ENCODE measurements around the gene ALKBH6. TPM values are rescaled to one million over a fixed set of nuclear protein-coding genes. Genes with fewer than 3 reads are reported as not detected.
"Not testable (repeated sequence)": the region's sequence is repeated elsewhere in the genome, so short reads cannot be mapped to it uniquely, and the experiment has no call there.

The ALKBH6 gene
- polyA plus RNA-seq, 6 donors from 2014 or later = 13.7 to 28.9 (median 19.1) TPM

DNA sequence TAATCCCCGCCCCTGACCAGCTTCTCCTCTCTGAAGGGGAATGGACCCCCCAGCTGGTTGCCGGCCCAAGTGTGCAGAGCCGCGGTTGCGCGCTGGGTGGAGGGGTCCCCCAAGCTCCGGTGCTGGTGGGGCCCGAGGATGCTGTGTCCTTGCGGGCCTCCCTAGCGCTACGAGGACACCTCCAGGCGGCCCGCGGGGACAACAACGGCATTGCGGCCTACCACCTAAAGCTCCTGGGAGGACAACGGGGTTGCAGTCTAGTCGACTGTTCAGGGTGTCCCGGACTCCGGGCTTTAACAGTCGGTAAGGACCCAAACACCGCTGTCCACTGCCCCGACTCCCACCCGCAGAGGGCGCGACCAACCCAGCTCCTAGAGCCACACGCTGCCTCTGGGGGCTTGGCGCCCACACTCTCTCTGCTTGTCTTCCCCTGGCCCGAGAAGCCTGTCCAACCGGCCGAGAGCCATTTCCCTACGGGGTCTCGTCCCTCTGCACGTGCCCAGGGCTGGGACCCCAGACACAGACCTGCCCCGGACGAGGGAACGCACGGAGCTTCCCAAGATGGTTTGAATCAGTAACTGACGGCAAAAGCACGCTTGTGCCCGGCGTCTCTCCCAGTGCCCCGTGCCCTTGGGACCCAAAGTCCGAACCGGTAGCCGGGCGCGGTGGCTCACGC, 20.0 kb downstream of the ALKBH6 start:
- DNase-seq (peak; percentile 13), ATAC-seq (ENCODE audit: low read depth in 2 of 2) (no peak)
- H3K27me3 Mint-ChIP-seq = no peaks in the 10 kb centered on the region
- H3K4me1 Mint-ChIP-seq = peaks cover 25 to 36% (median 34%) of the 10 kb centered on the region in 3 donors
- H3K4me3 Mint-ChIP-seq = peak overlapping the region; percentile 76 to 98 (median 94)
- H3K9me3 Mint-ChIP-seq = no peaks in the 10 kb centered on the region
- peaks cover 0 to 4% of the 10 kb centered on the region in 2 donors for H3K36me3 Mint-ChIP-seq
- H3K27ac Mint-ChIP-seq = peak overlapping the region in 4 of 6 donors; percentile 39 to 93 (median 70)

DNA sequence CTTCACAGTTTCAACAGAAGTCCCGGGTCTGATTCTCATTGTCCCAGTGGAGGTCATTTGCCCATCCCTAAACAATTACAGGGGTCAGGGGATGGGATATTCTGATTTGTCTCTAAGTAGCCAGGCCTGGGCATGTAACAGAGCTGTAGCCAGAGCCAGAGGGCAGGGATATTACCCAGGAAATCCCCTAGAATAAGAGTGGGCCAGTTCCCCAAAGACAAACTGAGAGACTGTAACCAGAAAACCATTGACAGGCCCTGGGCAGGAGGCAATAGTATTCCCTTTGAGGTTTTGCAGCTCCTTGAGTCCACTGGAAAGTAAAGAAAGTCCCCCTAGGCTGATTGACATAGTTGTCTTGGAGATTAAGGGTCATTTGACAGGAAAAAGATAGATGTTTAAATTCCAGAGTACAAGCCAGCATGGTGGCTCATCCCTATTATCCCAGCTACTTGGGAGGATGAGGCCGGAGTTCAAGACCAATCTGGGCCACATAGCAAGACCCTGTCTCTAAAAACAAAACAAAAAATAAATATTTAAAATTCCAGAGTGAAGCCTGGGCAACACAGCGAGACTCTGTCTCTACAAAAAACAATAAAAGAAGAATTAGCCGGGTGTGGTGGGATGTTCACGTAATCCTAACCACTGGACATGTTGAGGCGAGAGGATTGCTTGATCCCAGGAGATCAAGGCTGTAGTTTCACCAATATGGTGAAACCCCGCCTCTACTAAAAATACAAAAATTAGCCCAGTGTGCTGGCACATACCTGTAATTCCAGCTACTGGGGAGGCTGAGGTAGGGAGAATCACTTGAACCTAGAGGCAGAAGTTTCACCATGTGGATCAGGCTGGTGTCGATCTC, 20.9 kb downstream of the ALKBH6 start:
- ATAC-seq (ENCODE audit: low read depth in 2 of 2) (no peak), DNase-seq (no peak)
- Mint-ChIP-seq H3K36me3 (peaks cover 0 to 4% of the 10 kb centered on the region in 2 donors), H3K27ac (peak overlapping the region in 2 of 6 donors; percentile 29 to 36), H3K27me3 (no peaks in the 10 kb centered on the region), H3K9me3 (no peaks in the 10 kb centered on the region), H3K4me3 (peak overlapping the region in 5 of 8 donors; percentile 18 to 95 (median 82)), H3K4me1 (peaks cover 25 to 35% (median 32%) of the 10 kb centered on the region in 3 donors)

DNA sequence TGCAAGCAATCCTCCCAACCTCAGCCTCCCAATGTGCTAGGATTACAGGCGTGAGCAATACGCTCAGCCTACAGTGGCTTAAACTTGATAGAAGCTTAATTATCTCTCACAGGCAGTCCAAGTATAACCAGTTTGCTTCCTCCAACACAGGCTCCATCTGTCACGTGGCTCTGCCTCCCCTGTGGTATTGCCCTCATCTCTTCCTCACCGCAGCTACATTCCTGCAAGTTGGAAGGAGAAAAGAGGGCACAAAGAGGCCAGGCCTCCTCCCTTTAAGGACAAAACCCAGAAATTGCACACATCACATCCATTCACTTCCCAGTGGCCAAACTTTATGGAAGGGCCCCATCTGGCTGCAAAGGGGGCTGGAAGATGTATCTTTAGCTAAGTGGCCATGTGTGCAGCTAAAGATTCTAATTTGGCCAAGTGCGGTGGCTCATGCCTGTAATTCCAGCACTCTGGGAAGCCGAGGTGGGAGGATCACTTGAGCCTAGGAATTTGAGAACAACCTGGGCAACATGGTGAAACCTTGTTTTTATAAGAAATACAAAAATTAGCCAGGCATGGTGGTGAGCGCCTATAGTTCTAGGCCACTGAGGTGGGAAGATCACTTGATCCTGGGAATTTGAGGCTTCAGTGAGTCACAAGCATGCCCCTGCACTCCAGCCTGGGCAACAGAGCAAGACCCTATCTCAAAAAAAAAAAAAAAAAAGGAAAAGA, 22.1 kb downstream of the ALKBH6 start:
- H3K36me3 Mint-ChIP-seq = no peaks in the 10 kb centered on the region
- no peak overlapping the region for H3K27ac Mint-ChIP-seq
- H3K9me3 Mint-ChIP-seq = no peaks in the 10 kb centered on the region
- peak overlapping the region in 2 of 8 donors; percentile 50 to 94 for H3K4me3 Mint-ChIP-seq
- peaks cover 0 to under 1% (median 0%) of the 10 kb centered on the region in 3 donors for H3K27me3 Mint-ChIP-seq
- no peak for DNase-seq
- ATAC-seq (ENCODE audit: low read depth in 2 of 2) = no peak
- peaks cover 19 to 29% (median 28%) of the 10 kb centered on the region in 3 donors for H3K4me1 Mint-ChIP-seq

DNA sequence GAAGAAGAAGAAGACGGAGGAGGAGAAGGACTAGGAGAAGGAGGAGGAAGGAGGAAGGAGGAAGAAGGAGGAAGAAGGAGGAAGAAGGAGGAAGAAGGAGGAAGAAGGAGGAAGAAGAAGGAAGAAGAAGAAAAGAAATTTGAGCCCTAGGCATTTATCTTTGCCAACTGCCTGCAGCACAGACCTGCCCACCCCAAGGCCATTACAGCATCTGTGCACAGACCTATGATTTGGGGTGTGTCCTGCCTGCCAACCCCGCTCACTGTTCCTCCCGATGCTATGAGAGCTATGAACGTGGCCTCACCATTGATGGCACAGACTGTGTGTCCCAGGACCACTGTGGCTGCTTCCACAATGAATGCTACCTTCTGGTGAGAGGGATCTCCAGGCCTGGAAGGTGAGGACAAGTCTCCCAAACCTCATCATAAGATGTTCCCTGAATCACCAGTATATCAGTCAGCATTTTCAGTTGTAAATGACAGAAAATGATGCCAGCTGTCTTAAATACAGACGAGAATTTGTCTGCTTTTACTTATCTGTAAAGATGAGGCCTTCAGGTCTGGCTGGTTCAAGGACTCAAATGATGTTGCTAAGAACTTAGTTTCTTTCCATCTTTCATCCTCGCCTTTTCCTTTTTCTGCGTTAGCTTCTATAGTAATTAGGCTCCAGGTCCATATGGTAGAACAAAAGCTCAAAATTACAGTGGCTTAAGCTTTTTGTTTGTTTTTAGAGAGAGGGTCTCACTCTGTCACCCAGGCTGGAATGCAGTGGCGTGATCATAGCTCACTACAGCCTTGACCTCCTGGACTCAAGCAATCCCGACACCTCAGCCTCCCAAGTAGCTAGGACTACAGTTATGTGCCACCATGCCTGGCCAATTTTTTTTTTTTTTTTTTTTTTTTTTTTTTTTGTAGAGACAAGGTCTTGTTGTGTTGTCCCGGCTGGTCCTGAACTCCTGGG, 23.0 kb downstream of the ALKBH6 start:
- ATAC-seq (ENCODE audit: low read depth in 2 of 2) (no peak), DNase-seq (no peak)
- Mint-ChIP-seq H3K27me3 (peaks cover 0 to 9% (median 0%) of the 10 kb centered on the region in 3 donors), H3K9me3 (no peaks in the 10 kb centered on the region), H3K4me3 (peak overlapping the region in 1 of 8 donors; percentile 94), H3K27ac (no peak overlapping the region), H3K36me3 (no peaks in the 10 kb centered on the region), H3K4me1 (peaks cover 18 to 27% (median 26%) of the 10 kb centered on the region in 3 donors)

DNA sequence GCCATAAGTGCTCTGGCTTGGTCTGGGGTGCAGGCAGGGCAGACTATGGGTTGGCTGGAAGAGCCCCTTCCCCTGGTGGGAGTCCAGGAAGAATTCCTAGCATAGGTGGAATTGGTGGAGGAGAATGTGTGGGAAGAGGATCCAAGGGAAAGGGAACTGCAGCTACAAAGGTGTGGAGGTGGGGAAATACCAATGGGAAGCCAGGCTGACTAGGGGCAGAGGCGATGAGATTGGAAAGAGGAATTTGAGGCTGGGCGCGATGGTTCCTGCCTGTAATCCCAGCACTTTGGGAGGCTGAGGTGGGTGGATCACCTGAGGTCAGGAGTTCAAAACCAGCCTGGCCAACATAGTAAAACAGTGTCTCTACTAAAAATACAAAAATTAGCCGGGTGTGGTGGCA, 23.9 kb downstream of the ALKBH6 start:
- Mint-ChIP-seq H3K4me1 (peaks cover 12 to 21% (median 20%) of the 10 kb centered on the region in 3 donors), H3K9me3 (peaks cover 0 to 2% (median 0%) of the 10 kb centered on the region in 7 donors), H3K36me3 (no peaks in the 10 kb centered on the region), H3K27ac (no peak overlapping the region), H3K27me3 (peaks cover 3 to 18% (median 6%) of the 10 kb centered on the region in 3 donors), H3K4me3 (peak overlapping the region in 1 of 8 donors; percentile 67)
- no peak for DNase-seq
- ATAC-seq (ENCODE audit: low read depth in 2 of 2) = no peak

DNA sequence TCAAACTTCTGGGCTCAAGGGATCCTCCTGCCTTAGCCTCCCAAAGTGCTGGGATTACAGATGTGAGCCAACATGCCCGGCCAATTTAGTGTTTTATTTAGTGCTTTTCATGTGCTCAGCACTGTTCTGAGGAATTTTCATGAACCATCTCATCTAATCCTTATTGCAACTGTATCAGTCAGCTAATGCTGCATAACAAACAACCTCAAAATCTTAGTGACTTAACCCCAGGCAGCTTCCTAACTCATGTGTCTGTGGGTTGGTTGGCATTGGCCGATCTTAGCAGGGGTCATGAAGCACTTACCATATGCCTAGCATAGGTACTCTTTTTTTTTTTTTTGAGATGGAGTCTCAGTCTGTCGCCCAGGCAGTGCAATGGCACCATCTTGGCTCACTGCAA, 25.2 kb downstream of the ALKBH6 start:
- DNase-seq = no peak
- peak overlapping the region in 5 of 8 donors; percentile 1 to 82 (median 32) for H3K4me3 Mint-ChIP-seq
- H3K27me3 Mint-ChIP-seq = peaks cover 9 to 31% (median 19%) of the 10 kb centered on the region in 3 donors
- H3K27ac Mint-ChIP-seq = peak overlapping the region in 1 of 6 donors; percentile 21
- ATAC-seq (ENCODE audit: low read depth in 2 of 2) = no peak
- no peaks in the 10 kb centered on the region for H3K36me3 Mint-ChIP-seq
- peaks cover 10 to 13% (median 12%) of the 10 kb centered on the region in 3 donors for H3K4me1 Mint-ChIP-seq
- H3K9me3 Mint-ChIP-seq = peaks cover 0 to 3% (median 0%) of the 10 kb centered on the region in 7 donors

DNA sequence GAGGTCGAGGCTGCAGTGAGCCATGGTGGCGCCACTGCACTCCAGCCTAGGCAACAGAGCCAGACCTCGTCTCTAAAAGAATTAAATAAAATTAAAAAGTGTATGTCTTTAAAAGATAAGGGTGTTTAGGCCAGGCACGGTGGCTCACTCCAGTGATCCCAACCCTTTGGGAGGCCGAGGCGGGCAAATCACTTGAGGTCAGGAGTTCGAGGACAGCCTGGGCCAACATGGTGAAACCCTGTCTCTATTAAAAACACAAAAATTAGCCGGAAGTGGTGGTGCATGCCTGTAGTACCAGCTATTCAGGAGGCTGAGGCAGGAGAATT, 26.5 kb downstream of the ALKBH6 start:
- H3K36me3 Mint-ChIP-seq = no peaks in the 10 kb centered on the region
- H3K4me1 Mint-ChIP-seq = peaks cover 10 to 13% (median 12%) of the 10 kb centered on the region in 3 donors
- peak overlapping the region; percentile 78 to 98 (median 88) for H3K4me3 Mint-ChIP-seq
- H3K9me3 Mint-ChIP-seq = peaks cover 0 to 3% (median 0%) of the 10 kb centered on the region in 7 donors
- DNase-seq (no peak), ATAC-seq (ENCODE audit: low read depth in 2 of 2) (no peak)
- peaks cover 14 to 42% (median 28%) of the 10 kb centered on the region in 3 donors for H3K27me3 Mint-ChIP-seq
- no peak overlapping the region for H3K27ac Mint-ChIP-seq

DNA sequence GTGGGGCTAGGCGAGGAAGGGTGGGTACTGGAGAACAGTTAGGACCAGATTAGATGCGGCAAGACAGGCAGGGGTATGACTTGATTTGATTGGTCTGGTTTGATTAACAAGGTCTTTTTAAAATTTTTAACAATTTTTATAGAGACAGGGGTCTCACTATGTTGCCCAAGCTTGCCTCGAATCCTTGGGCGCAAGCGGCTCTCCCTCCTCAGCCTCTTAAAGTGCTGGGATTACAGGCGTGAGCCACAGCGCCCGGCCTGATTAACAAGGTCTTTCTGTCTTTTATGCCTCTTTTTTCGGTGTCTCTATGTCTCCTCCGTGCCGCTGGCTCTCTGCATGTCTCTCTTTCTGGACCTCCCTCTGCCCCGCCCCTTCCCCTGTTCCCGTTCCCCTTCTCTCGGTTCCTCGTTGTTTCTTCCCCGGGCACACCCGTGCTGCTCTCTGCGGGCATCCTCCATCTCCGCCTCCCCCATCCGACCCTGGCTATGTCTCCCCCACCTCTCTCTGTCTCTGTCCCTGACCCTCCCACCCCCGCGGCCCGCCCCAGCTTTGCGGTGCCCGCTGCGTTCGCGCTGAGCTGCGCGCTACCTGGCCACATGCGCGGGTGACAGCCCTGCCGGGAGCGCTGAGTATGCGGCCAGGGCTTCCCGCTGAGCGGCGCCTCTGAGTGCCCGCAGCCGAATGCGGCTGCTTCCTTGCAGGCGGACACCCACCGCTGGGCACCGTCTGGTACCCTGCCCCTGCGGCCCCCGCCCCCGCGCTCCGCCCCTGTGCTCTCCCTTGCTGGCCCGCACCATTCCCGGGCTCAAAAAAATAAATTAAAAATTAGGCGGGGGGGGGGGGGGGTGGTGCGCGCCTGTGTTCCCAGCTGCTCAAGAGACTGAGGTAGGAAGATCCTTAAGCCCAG, 27.1 kb downstream of the ALKBH6 start:
- Mint-ChIP-seq H3K27me3 (peaks cover 19 to 46% (median 33%) of the 10 kb centered on the region in 3 donors), H3K4me3 (peak overlapping the region; percentile 82 to 98 (median 94)), H3K36me3 (no peaks in the 10 kb centered on the region), H3K4me1 (peaks cover 10 to 13% (median 12%) of the 10 kb centered on the region in 3 donors), H3K9me3 (peaks cover 0 to 3% (median 0%) of the 10 kb centered on the region in 7 donors), H3K27ac (peak overlapping the region in 4 of 6 donors; percentile 42 to 72 (median 58))
- DNase-seq = peak; percentile 47
- ATAC-seq (ENCODE audit: low read depth in 2 of 2) = peak; percentile 84 to 87

DNA sequence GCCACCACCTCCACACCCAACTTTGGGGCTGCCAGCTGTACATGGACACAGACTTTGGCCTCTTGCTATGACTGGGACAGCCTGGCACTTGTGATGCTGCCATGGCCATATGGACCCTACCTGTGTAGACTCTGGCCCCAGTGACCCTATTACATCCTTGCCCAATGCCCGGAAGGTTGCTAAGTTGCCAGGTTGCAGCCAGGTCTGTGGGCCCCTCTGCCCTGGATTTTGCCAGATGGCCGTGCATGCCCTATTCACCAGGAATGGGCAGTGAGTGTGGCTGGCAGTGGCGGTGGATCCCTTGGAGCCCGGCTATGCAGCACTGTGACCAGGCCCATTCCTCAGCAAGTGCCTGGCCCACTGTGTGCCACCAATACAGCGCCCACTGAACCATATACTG, 27.9 kb downstream of the ALKBH6 start:
- H3K4me3 Mint-ChIP-seq = peak overlapping the region in 7 of 8 donors; percentile 82 to 98 (median 93)
- peaks cover 10 to 13% (median 12%) of the 10 kb centered on the region in 3 donors for H3K4me1 Mint-ChIP-seq
- H3K9me3 Mint-ChIP-seq = peaks cover 0 to 3% (median 0%) of the 10 kb centered on the region in 7 donors
- no peaks in the 10 kb centered on the region for H3K36me3 Mint-ChIP-seq
- H3K27me3 Mint-ChIP-seq = peaks cover 22 to 49% (median 37%) of the 10 kb centered on the region in 3 donors
- DNase-seq = no peak
- ATAC-seq (ENCODE audit: low read depth in 2 of 2) = no peak
- no peak overlapping the region for H3K27ac Mint-ChIP-seq

DNA sequence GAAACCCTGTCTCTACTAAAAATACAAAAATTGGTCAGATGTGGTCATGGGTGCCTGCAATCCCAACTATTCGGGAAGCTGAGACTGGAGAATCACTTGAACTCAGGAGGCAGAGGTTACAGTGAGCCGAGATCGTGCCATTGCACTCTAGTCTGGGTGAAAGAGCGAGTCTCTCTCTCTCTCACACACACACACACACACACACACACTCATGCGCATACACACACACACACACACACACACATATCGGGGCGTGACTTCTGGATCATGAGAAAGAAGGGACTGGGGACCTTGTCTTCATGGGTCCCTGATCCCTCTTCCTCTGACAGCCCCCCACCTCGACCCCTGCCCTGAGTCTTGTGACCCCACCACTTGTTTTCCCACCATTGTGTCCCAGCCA, 30.8 kb downstream of the ALKBH6 start:
- Mint-ChIP-seq H3K9me3 (peaks cover 0 to 3% (median 0%) of the 10 kb centered on the region in 7 donors), H3K27ac (no peak overlapping the region), H3K4me3 (peak overlapping the region in 2 of 8 donors; percentile 30 to 51), H3K27me3 (peaks cover 30 to 62% (median 57%) of the 10 kb centered on the region in 3 donors), H3K36me3 (no peaks in the 10 kb centered on the region), H3K4me1 (peaks cover 10 to 17% (median 13%) of the 10 kb centered on the region in 3 donors)
- ATAC-seq (ENCODE audit: low read depth in 2 of 2) (no peak), DNase-seq (no peak)

DNA sequence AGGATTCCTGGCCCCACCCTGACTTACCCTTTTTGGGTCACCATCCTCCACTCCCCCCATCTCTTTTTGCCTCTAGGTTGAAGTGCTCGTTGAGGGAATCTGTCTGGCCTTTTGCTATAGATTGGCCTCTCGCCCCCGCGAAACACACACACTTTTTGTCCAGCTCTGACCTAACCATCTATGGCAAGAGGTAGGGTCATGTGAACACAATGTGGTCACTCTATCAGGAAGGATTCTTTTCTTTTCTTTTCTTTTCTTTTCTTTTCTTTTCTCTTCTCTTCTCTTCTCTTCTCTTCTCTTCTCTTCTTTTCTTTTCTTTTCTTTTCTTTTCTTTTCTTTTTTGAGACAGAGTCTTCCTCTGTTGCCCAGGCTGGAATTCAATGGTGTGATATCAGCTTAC, 33.0 kb downstream of the ALKBH6 start:
- not testable (repeated sequence) for H3K4me1 Mint-ChIP-seq

More for the DNA sequence above, 33.0 kb downstream of the ALKBH6 start:
- peaks cover 30 to 71% (median 66%) of the 10 kb centered on the region in 3 donors for H3K27me3 Mint-ChIP-seq
- H3K9me3 Mint-ChIP-seq; H3K27ac Mint-ChIP-seq; ATAC-seq (ENCODE audit: low read depth in 2 of 2); H3K4me3 Mint-ChIP-seq; H3K36me3 Mint-ChIP-seq; DNase-seq: not testable (repeated sequence)
